ENCODE data around the gene MTRF1.
"Not testable (repeated sequence)": the region's sequence is repeated elsewhere in the genome, so short reads cannot be mapped to it uniquely, and the experiment has no call there.

MTRF1 gene

GRCh38 chr13:41178040-41178439 lies 85.3 kb downstream of the MTRF1 start:
- DNase-seq (ENCODE audit: low read depth, low spot score) = no peak

GRCh38 chr13:41177616-41178015 lies 85.8 kb downstream of the MTRF1 start:
- DNase-seq (ENCODE audit: low read depth, low spot score) = no peak

GRCh38 chr13:41175576-41175975 lies 87.8 kb downstream of the MTRF1 start:
- not testable (repeated sequence) for DNase-seq (ENCODE audit: low read depth, low spot score)
